ENCODE measurements around the gene PTH2R. TPM values are rescaled to one million over a fixed set of nuclear protein-coding genes. Genes with fewer than 3 reads are reported as not detected.

Gene PTH2R
- polyA plus RNA-seq, 1 donor (not counting 4 experiments of a cell fraction or from before 2014, with no cell fraction given) = not detected

DNA sequence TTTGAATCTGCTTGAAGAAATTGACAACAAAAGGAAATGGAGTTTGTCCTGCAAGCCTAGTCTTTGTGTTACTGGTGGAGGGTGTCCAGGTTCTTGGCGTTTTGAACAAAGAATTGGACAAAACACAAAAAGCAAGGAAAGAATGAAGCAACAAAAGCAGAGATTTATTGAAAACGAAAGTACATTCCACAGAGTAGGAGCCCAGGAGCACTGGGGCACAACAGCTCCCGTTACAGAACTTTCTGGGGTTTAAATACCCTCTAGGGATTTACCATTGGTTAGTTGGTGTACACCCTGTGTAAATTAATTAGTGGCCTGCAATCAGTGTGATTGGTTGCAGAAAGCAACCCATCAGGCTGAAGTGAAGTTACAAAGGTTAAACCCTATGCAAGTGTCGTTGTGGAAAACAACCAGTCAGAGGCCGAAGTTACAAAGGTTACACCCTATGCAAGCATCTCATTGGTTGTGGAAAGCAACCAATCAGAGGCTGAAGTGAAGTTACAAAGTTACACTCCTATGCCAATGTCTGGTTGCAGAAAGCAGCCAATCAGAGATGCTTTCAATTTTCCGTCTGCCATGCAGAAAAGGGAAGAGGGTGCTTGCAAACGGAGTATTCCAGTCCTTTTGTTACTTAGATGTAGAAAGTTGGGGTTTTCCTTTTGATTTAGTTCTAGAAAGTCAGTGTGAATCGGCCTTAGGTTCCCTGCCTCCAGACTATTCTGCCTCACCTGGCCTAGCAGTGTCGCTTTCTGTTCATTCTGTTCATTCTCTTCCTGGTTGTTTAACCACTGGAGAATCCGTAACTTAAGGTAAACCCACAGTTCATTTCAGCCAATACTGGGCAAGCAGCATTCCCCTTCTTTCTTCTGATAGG is 47.6 kb upstream of the PTH2R start:
- H3K4me1 ChIP-seq (ENCODE audit: control insufficient read depth, extremely low read depth, insufficient read depth, low read length) = peaks cover 4% of the 10 kb centered on the region
- H2AFZ ChIP-seq (ENCODE audit: control insufficient read depth, low read length) = no peak overlapping the region
- no peaks in the 10 kb centered on the region for H4K20me1 ChIP-seq (ENCODE audit: control insufficient read depth, extremely low read depth, insufficient read depth, low read length)
- no peak overlapping the region for H3K4me2 ChIP-seq (ENCODE audit: control insufficient read depth, extremely low read depth, insufficient read depth, low read depth, low read length)
- DNase-seq (ENCODE audit: low read depth, low spot score) = no peak
- H3K27ac ChIP-seq (ENCODE audit: control insufficient read depth, insufficient read depth, low read length) = no peak overlapping the region
- no peaks in the 10 kb centered on the region for H3K79me2 ChIP-seq (ENCODE audit: control insufficient read depth, insufficient read depth, low read length)
- no peak overlapping the region for H3K9ac ChIP-seq (ENCODE audit: control insufficient read depth, extremely low read depth, insufficient read depth, low read length)
- dilution Hi-C loops (cut with MboI; ENCODE audit: extremely low pct_ligation_motif_present, low sequenced_read_pairs) = no loop called here
- no peak for FAIRE-seq
- H3K36me3 ChIP-seq (ENCODE audit: control insufficient read depth in 2 of 2, extremely low read depth in 1 of 2, insufficient read depth in 2 of 2, low read length in 2 of 2) = peaks cover 5 to 6% of the 10 kb centered on the region in 2 experiments
- TF ChIP-seq, protein P1, sequence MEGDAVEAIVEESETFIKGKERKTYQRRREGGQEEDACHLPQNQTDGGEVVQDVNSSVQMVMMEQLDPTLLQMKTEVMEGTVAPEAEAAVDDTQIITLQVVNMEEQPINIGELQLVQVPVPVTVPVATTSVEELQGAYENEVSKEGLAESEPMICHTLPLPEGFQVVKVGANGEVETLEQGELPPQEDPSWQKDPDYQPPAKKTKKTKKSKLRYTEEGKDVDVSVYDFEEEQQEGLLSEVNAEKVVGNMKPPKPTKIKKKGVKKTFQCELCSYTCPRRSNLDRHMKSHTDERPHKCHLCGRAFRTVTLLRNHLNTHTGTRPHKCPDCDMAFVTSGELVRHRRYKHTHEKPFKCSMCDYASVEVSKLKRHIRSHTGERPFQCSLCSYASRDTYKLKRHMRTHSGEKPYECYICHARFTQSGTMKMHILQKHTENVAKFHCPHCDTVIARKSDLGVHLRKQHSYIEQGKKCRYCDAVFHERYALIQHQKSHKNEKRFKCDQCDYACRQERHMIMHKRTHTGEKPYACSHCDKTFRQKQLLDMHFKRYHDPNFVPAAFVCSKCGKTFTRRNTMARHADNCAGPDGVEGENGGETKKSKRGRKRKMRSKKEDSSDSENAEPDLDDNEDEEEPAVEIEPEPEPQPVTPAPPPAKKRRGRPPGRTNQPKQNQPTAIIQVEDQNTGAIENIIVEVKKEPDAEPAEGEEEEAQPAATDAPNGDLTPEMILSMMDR (optimal IDR thresholded peaks at IDR 0.05 in 1 of 3, IDR thresholded peaks at IDR 0.05 in 1 of 3, conservative IDR thresholded peaks at IDR 0.05 in 1 of 3; ENCODE audit: extremely low read depth in 1 of 3, insufficient read depth in 2 of 3, low read length in 3 of 3) = no peak
- TF ChIP-seq EZH2 (IDR thresholded peaks at IDR 0.05; ENCODE audit: low read length) = no peak
- H3K27me3 ChIP-seq (ENCODE audit: control insufficient read depth, extremely low read depth, insufficient read depth, low read length) = no peaks in the 10 kb centered on the region
- no peaks in the 10 kb centered on the region for H3K9me1 ChIP-seq (ENCODE audit: control insufficient read depth, extremely low read depth, insufficient read depth, low read length)
- H3K9me3 ChIP-seq (ENCODE audit: control insufficient read depth, low read depth, low read length) = no peaks in the 10 kb centered on the region
- H3K4me3 ChIP-seq (ENCODE audit: control insufficient read depth in 2 of 3, extremely low read depth in 1 of 3, insufficient read depth in 2 of 3, low read depth in 1 of 3, low read length in 3 of 3) = no peak overlapping the region

GRCh38 chr2:208359632-208359986 is 47.0 kb upstream of the PTH2R start:
- Histone ChIP-seq H3K9me3 (ENCODE audit: control insufficient read depth, low read depth, low read length) (no peaks in the 10 kb centered on the region), H3K4me1 (ENCODE audit: control insufficient read depth, extremely low read depth, insufficient read depth, low read length) (peaks cover 4% of the 10 kb centered on the region), H4K20me1 (ENCODE audit: control insufficient read depth, extremely low read depth, insufficient read depth, low read length) (no peaks in the 10 kb centered on the region), H2AFZ (ENCODE audit: control insufficient read depth, low read length) (no peak overlapping the region), H3K4me3 (ENCODE audit: control insufficient read depth in 2 of 3, extremely low read depth in 1 of 3, insufficient read depth in 2 of 3, low read depth in 1 of 3, low read length in 3 of 3) (no peak overlapping the region), H3K36me3 (ENCODE audit: control insufficient read depth in 2 of 2, extremely low read depth in 1 of 2, insufficient read depth in 2 of 2, low read length in 2 of 2) (peaks cover 5 to 6% of the 10 kb centered on the region in 2 experiments), H3K27me3 (ENCODE audit: control insufficient read depth, extremely low read depth, insufficient read depth, low read length) (no peaks in the 10 kb centered on the region), H3K79me2 (ENCODE audit: control insufficient read depth, insufficient read depth, low read length) (no peaks in the 10 kb centered on the region), H3K9me1 (ENCODE audit: control insufficient read depth, extremely low read depth, insufficient read depth, low read length) (no peaks in the 10 kb centered on the region), H3K9ac (ENCODE audit: control insufficient read depth, extremely low read depth, insufficient read depth, low read length) (no peak overlapping the region), H3K4me2 (ENCODE audit: control insufficient read depth, extremely low read depth, insufficient read depth, low read depth, low read length) (no peak overlapping the region), H3K27ac (ENCODE audit: control insufficient read depth, insufficient read depth, low read length) (no peak overlapping the region)
- FAIRE-seq = no peak
- DNase-seq (ENCODE audit: low read depth, low spot score) = no peak
- dilution Hi-C loops (cut with MboI; ENCODE audit: extremely low pct_ligation_motif_present, low sequenced_read_pairs) = no loop called here
- no peak for TF ChIP-seq EZH2 (IDR thresholded peaks at IDR 0.05; ENCODE audit: low read length)
- TF ChIP-seq, protein P1 (optimal IDR thresholded peaks at IDR 0.05 in 1 of 3, IDR thresholded peaks at IDR 0.05 in 1 of 3, conservative IDR thresholded peaks at IDR 0.05 in 1 of 3; ENCODE audit: extremely low read depth in 1 of 3, insufficient read depth in 2 of 3, low read length in 3 of 3) = no peak

Data from keratinocyte (primary cell).